H9 (cell line): ENCODE results near the gene KLK10. TPM values are rescaled to one million over a fixed set of nuclear protein-coding genes. Genes with fewer than 3 reads are reported as not detected.

Experiments
- DNase-seq: peaks from one replicate; pipeline ENCODE4 v3.0.0-alpha.2; 2017
- H2AFZ ChIP-seq: one replicate; pipeline ENCODE4 v1.6.1; 2013; ENCODE audit warnings: mild to moderate bottlenecking, low read length, control low read depth, moderate library complexity
- H2AK5ac ChIP-seq: 2 replicates; pipeline ENCODE4 v1.6.1; 2013; ENCODE audit warnings: low read length, control low read depth, mixed read lengths; ENCODE audit not compliant: insufficient read length
- H2BK120ac ChIP-seq: one replicate; pipeline ENCODE4 v1.6.1; 2013; ENCODE audit warnings: low read depth, mild to moderate bottlenecking, low read length, control low read depth, inconsistent platforms; ENCODE audit not compliant: poor library complexity, severe bottlenecking
- H2BK12ac ChIP-seq: 2 replicates; pipeline ENCODE4 v1.6.1; 2013; ENCODE audit warnings: low read length, control low read depth, mixed read lengths, low read depth; ENCODE audit not compliant: insufficient read length
- H2BK15ac ChIP-seq: 2 replicates; pipeline ENCODE4 v1.6.1; 2013; ENCODE audit warnings: low read depth, low read length, control low read depth
- H2BK20ac ChIP-seq: one replicate; pipeline ENCODE4 v1.6.1; 2013; ENCODE audit warnings: low read depth, mild to moderate bottlenecking, low read length, control low read depth, inconsistent platforms; ENCODE audit not compliant: poor library complexity, severe bottlenecking
- H2BK5ac ChIP-seq: 2 replicates; pipeline ENCODE4 v1.6.1; 2013; ENCODE audit warnings: low read length, control low read depth, mixed read lengths; ENCODE audit not compliant: insufficient read length
- H3K14ac ChIP-seq: 2 replicates; pipeline ENCODE4 v1.6.1; 2013; ENCODE audit warnings: low read length, control low read depth; ENCODE audit not compliant: insufficient read depth
- H3K18ac ChIP-seq: 2 replicates; pipeline ENCODE4 v1.6.1; 2013; ENCODE audit warnings: low read depth, mild to moderate bottlenecking, mixed read lengths, low read length, control low read depth; ENCODE audit not compliant: insufficient read length
- H3K23ac ChIP-seq: 2 replicates; pipeline ENCODE4 v1.6.1; 2013; ENCODE audit warnings: low read length, control low read depth, mixed read lengths, low read depth; ENCODE audit not compliant: insufficient read length
- H3K23me2 ChIP-seq: 2 replicates; pipeline ENCODE4 v1.6.1; 2013; ENCODE audit warnings: low read depth, mild to moderate bottlenecking, mixed read lengths, low read length, control low read depth; ENCODE audit not compliant: insufficient read length, poor library complexity, severe bottlenecking
- H3K27ac ChIP-seq: 2 replicates; pipeline ENCODE4 v1.5.1; 2013; ENCODE audit warnings: low read length, control low read depth, mixed read lengths, low read depth; ENCODE audit not compliant: insufficient read length
- H3K27me3 ChIP-seq: 2 replicates; pipeline ENCODE4 v1.6.1; 2013; ENCODE audit warnings: low read length, control low read depth, inconsistent platforms; ENCODE audit not compliant: insufficient read depth
- H3K4ac ChIP-seq: 2 replicates; pipeline ENCODE4 v1.6.1; 2013; ENCODE audit warnings: low read depth, mild to moderate bottlenecking, control low read depth, inconsistent platforms, low read length, moderate library complexity
- H3K4me1 ChIP-seq: 2 replicates; pipeline ENCODE4 v1.6.1; 2013; ENCODE audit warnings: low read length, control low read depth, inconsistent platforms; ENCODE audit not compliant: insufficient read depth
- H3K4me2 ChIP-seq: 2 replicates; pipeline ENCODE4 v1.6.1; 2013; ENCODE audit warnings: low read length, control low read depth, mixed read lengths; ENCODE audit not compliant: insufficient read length, insufficient read depth
- H3K56ac ChIP-seq: 2 replicates; pipeline ENCODE4 v1.6.1; 2013; ENCODE audit warnings: low read depth, mild to moderate bottlenecking, mixed read lengths, low read length, control low read depth; ENCODE audit not compliant: insufficient read length
- H3K79me1 ChIP-seq: 2 replicates; pipeline ENCODE4 v1.6.1; 2013; ENCODE audit warnings: low read depth, mild to moderate bottlenecking, moderate library complexity, low read length, control low read depth, inconsistent platforms; ENCODE audit not compliant: insufficient read depth, poor library complexity, severe bottlenecking
- H3K79me2 ChIP-seq: 2 replicates; pipeline ENCODE4 v1.6.1; 2013; ENCODE audit warnings: low read length, control low read depth, inconsistent platforms; ENCODE audit not compliant: insufficient read depth
- H3K9ac ChIP-seq: 2 replicates; pipeline ENCODE4 v1.6.1; 2013; ENCODE audit warnings: low read length, control low read depth, mixed read lengths; ENCODE audit not compliant: insufficient read length; ENCODE audit errors: extremely low read depth
- H3K9me3 ChIP-seq: one replicate; pipeline ENCODE4 v1.6.1; 2013; ENCODE audit warnings: low read depth, low read length, inconsistent platforms; ENCODE audit not compliant: control insufficient read depth
- H3T11ph ChIP-seq: one replicate; pipeline ENCODE4 v1.6.1; 2013; ENCODE audit warnings: mild to moderate bottlenecking, low read length, control low read depth, inconsistent platforms
- H4K20me1 ChIP-seq: one replicate; pipeline ENCODE4 v1.6.1; 2013; ENCODE audit not compliant: control insufficient read depth, insufficient read length, insufficient read depth
- H4K5ac ChIP-seq: 2 replicates; pipeline ENCODE4 v1.6.1; 2013; ENCODE audit warnings: low read depth, mild to moderate bottlenecking, mixed read lengths, low read length, control low read depth; ENCODE audit not compliant: insufficient read length
- H4K8ac ChIP-seq: replicated peaks from 2 replicates; pipeline ENCODE4 v1.6.1; 2013; ENCODE audit warnings: low read length, control low read depth, mixed read lengths, low read depth; ENCODE audit not compliant: insufficient read length
- H4K91ac ChIP-seq: 2 replicates; pipeline ENCODE4 v1.6.1; 2013; ENCODE audit warnings: low read depth, mild to moderate bottlenecking, moderate library complexity, mixed read lengths, low read length, control low read depth; ENCODE audit not compliant: insufficient read length
- H3K27ac Mint-ChIP-seq, 3 experiments: 2 replicates in 2 of 3; 3 replicates in 1 of 3; pipeline ENCODE4 v1.8.0; 2020 to 2021; ENCODE audit warnings: mixed read lengths in 3 of 3, mild to moderate bottlenecking in 1 of 3, moderate library complexity in 1 of 3
- H3K27me3 Mint-ChIP-seq: 2 replicates; pipeline ENCODE4 v1.8.0; 2021; ENCODE audit warnings: low read depth, mild to moderate bottlenecking, moderate library complexity, mixed read lengths
- H3K36me3 Mint-ChIP-seq, 3 experiments: 2 replicates in 2 of 3; 3 replicates in 1 of 3; pipeline ENCODE4 v1.8.0; 2020 to 2021; ENCODE audit warnings: low read depth in 3 of 3, mixed read lengths in 3 of 3; ENCODE audit not compliant: insufficient read depth in 1 of 3
- H3K4me1 Mint-ChIP-seq, 2 experiments: 2 replicates each; pipeline ENCODE4 v1.8.0; 2020; ENCODE audit warnings: mixed read lengths in 2 of 2
- H3K4me3 Mint-ChIP-seq, 2 experiments: 2 replicates in 1 of 2; 3 replicates in 1 of 2; pipeline ENCODE4 v1.8.0; 2020 to 2021; ENCODE audit warnings: mild to moderate bottlenecking in 2 of 2, mixed read lengths in 2 of 2, moderate library complexity in 1 of 2
- H3K9me3 Mint-ChIP-seq, 2 experiments: 2 replicates in 1 of 2; 3 replicates in 1 of 2; pipeline ENCODE4 v1.8.0; 2020; ENCODE audit warnings: mild to moderate bottlenecking in 2 of 2, mixed read lengths in 2 of 2, moderate library complexity in 1 of 2
- CTCF ChIP-seq: fragments of 200-600 bp; sonication (generic); conservative IDR thresholded peaks from 3 replicates; pipeline ENCODE4 v1.8.0; 2021; ENCODE audit warnings: antibody characterized with exemption, mild to moderate bottlenecking
- WGBS: extraction: QIAGEN DNeasy Blood & Tissue Kit; methylation state at CpG from one replicate; pipeline ENCODE4 v1.1.7; 2013; ENCODE audit warnings: missing lambda C conversion rate, low lambda C conversion rate, mixed read lengths; ENCODE audit not compliant: insufficient read length; ENCODE audit errors: extremely low coverage; 5-methylcytosine and 5-hydroxymethylcytosine counted together
- total RNA-seq: library from RNA; stranded (reverse); gene quantifications from 2 replicates; pipeline ENCODE4 v1.2.1, GENCODE V29; 2021

The KLK10 gene
- total RNA-seq, 1 experiment from 2014 or later = 1.3 TPM

GRCh38 chr19:50979758-50980157 is 39.8 kb downstream of the KLK10 start:
- Histone ChIP-seq H3K79me2 (no peaks in the 10 kb centered on the region), H4K20me1 (no peaks in the 10 kb centered on the region), H3K4me1 (peaks cover 6% of the 10 kb centered on the region; the same call in 1 of the 2 replicates), H2BK20ac (no peak overlapping the region), H3K56ac (no peak overlapping the region), H2BK120ac (no peak overlapping the region), H2BK15ac (no peak overlapping the region), H3K27ac (no peak overlapping the region), H2AFZ (no peak overlapping the region), H3K9me3 (no peaks in the 10 kb centered on the region), H3K23me2 (no peaks in the 10 kb centered on the region), H2BK5ac (no peak overlapping the region), H3K4me2 (no peak overlapping the region), H2AK5ac (no peak overlapping the region), H3K4ac (no peak overlapping the region), H3K27me3 (no peaks in the 10 kb centered on the region), H4K91ac (no peak overlapping the region), H3K9ac (no peak overlapping the region), H3K14ac (peak overlapping the region; percentile 20; the same call in 1 of the 2 replicates), H4K5ac (no peak overlapping the region), H2BK12ac (no peak overlapping the region), H3K23ac (no peak overlapping the region), H3K79me1 (no peaks in the 10 kb centered on the region), H3K18ac (peak overlapping the region; percentile 27), H3T11ph (no peak overlapping the region), H4K8ac (no peak overlapping the region)
- Mint-ChIP-seq H3K4me1 (peaks cover 38 to 53% of the 10 kb centered on the region in 2 experiments), H3K27ac (no peak overlapping the region), H3K27me3 (peaks cover 16% of the 10 kb centered on the region), H3K36me3 (no peaks in the 10 kb centered on the region), H3K4me3 (no peak overlapping the region), H3K9me3 (no peaks in the 10 kb centered on the region)
- DNase-seq = no peak
- WGBS = no CpG with 5 or more reads among the region's 8 CpGs
- TF ChIP-seq CTCF = no peak
